Psoas muscle (tissue), 8 donors: ENCODE data around the gene CAMK2B. TPM values are rescaled to one million over a fixed set of nuclear protein-coding genes. Genes with fewer than 3 reads are reported as not detected.
A peak's percentile ranks its signal among the peaks of the same experiment; 100 is the strongest.

Experiments used
- ATAC-seq, 4 donors: fragments of 200-7000 bp; cut with Tn5 transposase; one replicate each; pipeline ENCODE4 v1.9.1; 2020; ENCODE audit warnings: moderate library complexity in 3 of 4, mild to moderate bottlenecking in 2 of 4
- DNase-seq, 2 donors: peaks; one replicate each; pipeline ENCODE4 v3.0.0-alpha.2; 2020
- H3K27ac ChIP-seq: fragments of 200-600 bp; one replicate; pipeline ENCODE4 v1.8.0; 2022
- H3K27me3 ChIP-seq, 3 donors: fragments of 200-600 bp in 1 of 3; one replicate each; pipeline versions ENCODE4 v1.6.1 to v1.8.0; 2013 to 2022; ENCODE audit warnings: low read length in 2 of 3, mild to moderate bottlenecking in 2 of 3, moderate library complexity in 1 of 3; ENCODE audit not compliant: insufficient read depth in 3 of 3
- H3K36me3 ChIP-seq, 2 donors: fragments of 200-600 bp in 1 of 2; one replicate each; pipeline versions ENCODE4 v1.6.1 to v1.8.0; 2013 to 2022; ENCODE audit warnings: low read depth in 1 of 2, mild to moderate bottlenecking in 1 of 2, moderate library complexity in 1 of 2; ENCODE audit not compliant: insufficient read depth in 1 of 2
- H3K4me1 ChIP-seq: fragments of 200-600 bp; one replicate; pipeline ENCODE4 v1.8.0; 2022
- H3K4me3 ChIP-seq: fragments of 200-600 bp; one replicate; pipeline ENCODE4 v1.8.0; 2022; ENCODE audit warnings: mild to moderate bottlenecking
- H3K9me3 ChIP-seq: fragments of 200-600 bp; one replicate; pipeline ENCODE4 v1.8.0; 2022
- WGBS, 3 donors: extraction: QIAGEN DNeasy Blood & Tissue Kit; methylation state at CpG; one replicate each; pipeline versions ENCODE4 v1.1.6 to v1.1.7; 2013; 5-methylcytosine and 5-hydroxymethylcytosine counted together
- intact Hi-C, 2 donors: fragments of 100-400 bp; cut with DNase I; formaldehyde crosslinking; loops; one replicate each; pipeline versions ENCODE4 v1.11.0 to v1.14.2; 2022
- polyA plus RNA-seq, 3 donors: library from polyadenylated mRNA; stranded (reverse); fragments of 200-250 nt; gene quantifications; one replicate each; pipeline ENCODE4 v1.2.3, GENCODE V29; 2013
- total RNA-seq, 4 donors: library from RNA; stranded (reverse); fragmentation: NEBNext Ultra II Directional in 2 of 4; extraction: Animal tissue kit (Norgen Biotek cat#: 25700) in 2 of 4; gene quantifications; one replicate each; pipeline versions ENCODE4 v1.2.1 to v1.2.4, GENCODE V29; 2021 to 2023
- TF ChIP-seq, protein P1 (sequence below): fragments of 200-600 bp; IDR thresholded peaks from one replicate; pipeline ENCODE4 v1.8.0; 2022; ENCODE audit warnings: antibody characterized with exemption
- donor health status: healthy with polysubstance abuse.
- donor health status: DM: no; HTN: no; CAD: no; lungs with moderate emphysema.
- donor health status: Bipolar disorder and iron deficiency.
- donor health status: healthy.
- donor health status: DM: yes; HTN: yes; CAD: no.
- donor health status: DM: no; HTN: no; CAD: no.
- donor health status: DM: no; HTN: no; CAD: no.
- donor health status: DM: yes; HTN: yes; CAD: no.

CAMK2B gene
- total and polyA plus RNA-seq, 7 donors = 14.5 to 81.4 (median 50.0) TPM

DNA sequence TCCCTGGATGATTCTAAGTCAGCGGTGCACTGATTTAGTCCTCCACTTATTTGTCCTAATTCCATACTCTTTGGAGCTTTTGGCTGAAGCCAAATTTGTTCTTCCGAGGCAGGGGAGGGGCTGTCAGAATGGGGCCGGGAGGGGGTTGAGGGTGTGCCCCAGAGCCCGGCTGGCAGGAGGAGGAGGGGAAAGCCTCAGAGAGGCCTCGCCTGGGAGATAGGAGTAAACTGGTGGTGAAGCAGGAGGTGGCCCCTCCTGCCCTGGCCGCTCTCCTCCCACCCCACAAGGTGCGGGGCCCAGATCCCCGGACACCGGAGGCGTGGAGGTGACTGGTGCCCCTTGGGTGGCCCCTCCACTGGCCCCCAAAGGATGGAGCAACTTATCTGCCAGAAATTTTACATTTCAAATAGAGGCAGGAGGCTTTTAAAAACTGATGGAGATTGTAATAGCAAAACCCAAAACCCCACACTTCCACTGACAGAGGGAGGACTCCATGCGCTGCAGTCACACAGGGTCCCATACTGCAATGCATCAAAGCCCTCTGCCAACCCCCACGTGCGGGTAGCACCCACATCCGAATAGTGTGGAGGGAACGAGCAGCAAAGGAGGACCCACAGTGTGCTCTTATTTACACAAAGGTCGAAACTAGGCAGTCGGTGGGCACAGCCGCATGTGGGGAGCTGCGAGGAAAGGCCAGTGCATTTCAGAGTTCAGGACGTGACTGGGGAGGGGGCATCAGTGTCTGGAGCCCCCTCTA lies 61.9 kb downstream of the CAMK2B start:
- H3K27me3 ChIP-seq = no peaks in the 10 kb centered on the region
- H3K4me3 ChIP-seq = no peak overlapping the region
- H3K4me1 ChIP-seq = peaks cover 80% of the 10 kb centered on the region
- DNase-seq (no peak), ATAC-seq (no peak)
- peaks cover 0 to 4% of the 10 kb centered on the region in 2 donors for H3K36me3 ChIP-seq
- WGBS, 3 donors = 81 to 83% (median 81%) methylated on average over 20 of the region's 20 CpGs
- TF ChIP-seq, protein P1, sequence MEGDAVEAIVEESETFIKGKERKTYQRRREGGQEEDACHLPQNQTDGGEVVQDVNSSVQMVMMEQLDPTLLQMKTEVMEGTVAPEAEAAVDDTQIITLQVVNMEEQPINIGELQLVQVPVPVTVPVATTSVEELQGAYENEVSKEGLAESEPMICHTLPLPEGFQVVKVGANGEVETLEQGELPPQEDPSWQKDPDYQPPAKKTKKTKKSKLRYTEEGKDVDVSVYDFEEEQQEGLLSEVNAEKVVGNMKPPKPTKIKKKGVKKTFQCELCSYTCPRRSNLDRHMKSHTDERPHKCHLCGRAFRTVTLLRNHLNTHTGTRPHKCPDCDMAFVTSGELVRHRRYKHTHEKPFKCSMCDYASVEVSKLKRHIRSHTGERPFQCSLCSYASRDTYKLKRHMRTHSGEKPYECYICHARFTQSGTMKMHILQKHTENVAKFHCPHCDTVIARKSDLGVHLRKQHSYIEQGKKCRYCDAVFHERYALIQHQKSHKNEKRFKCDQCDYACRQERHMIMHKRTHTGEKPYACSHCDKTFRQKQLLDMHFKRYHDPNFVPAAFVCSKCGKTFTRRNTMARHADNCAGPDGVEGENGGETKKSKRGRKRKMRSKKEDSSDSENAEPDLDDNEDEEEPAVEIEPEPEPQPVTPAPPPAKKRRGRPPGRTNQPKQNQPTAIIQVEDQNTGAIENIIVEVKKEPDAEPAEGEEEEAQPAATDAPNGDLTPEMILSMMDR = no peak
- H3K27ac ChIP-seq = no peak overlapping the region
- intact Hi-C loops = no loop called here
- H3K9me3 ChIP-seq = no peaks in the 10 kb centered on the region

DNA sequence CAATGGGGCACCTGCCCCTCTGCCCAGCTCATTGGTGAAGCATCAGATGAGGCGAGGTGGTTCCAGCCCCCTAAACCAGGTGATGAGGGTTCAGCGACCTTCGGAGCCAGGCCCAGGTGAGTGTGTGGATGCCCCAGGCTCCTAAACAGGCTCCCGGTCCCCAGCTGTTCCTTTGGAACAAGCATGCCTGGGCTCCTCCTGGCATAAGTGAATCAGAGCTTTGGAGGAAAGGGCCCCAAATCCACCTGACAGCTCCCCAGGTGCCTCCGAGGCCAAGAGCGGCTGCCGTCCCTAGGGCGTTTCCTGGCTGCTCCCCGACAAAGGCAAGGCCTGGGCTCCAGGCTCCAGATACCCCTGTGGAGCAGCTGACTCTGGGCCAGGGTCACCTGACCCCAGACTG lies 63.4 kb downstream of the CAMK2B start:
- H3K9me3 ChIP-seq = no peaks in the 10 kb centered on the region
- peaks cover 86% of the 10 kb centered on the region for H3K4me1 ChIP-seq
- H3K4me3 ChIP-seq = no peak overlapping the region
- DNase-seq (no peak), ATAC-seq (no peak)
- intact Hi-C loops = no loop called here
- no peak overlapping the region for H3K27ac ChIP-seq
- no peaks in the 10 kb centered on the region for H3K27me3 ChIP-seq
- WGBS, 3 donors = 77 to 90% (median 79%) methylated on average over 9 of the region's 9 CpGs
- TF ChIP-seq, protein P1 = no peak
- H3K36me3 ChIP-seq = peaks cover 0 to 4% of the 10 kb centered on the region in 2 donors

DNA sequence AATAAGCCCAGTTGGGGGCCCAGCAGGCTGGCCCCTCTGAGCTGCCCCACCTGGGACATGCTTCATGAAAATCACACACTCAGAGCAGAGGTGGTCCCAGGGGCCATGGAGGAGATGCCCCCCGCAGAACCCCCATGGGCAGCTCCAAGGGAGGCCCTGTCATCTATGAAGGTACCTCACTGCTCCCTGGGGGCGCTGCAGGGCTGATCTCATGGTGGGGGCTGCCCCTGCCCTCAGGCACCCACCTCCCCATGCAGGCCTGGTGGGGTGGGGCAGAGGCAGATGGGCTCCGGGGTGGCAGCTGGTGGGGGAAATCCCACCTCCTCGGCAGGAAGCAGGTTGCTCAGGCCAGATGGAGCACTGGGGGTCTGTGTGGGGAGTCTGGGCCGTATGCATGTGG lies 64.2 kb downstream of the CAMK2B start:
- H3K4me1 ChIP-seq = peaks cover 88% of the 10 kb centered on the region

DNA sequence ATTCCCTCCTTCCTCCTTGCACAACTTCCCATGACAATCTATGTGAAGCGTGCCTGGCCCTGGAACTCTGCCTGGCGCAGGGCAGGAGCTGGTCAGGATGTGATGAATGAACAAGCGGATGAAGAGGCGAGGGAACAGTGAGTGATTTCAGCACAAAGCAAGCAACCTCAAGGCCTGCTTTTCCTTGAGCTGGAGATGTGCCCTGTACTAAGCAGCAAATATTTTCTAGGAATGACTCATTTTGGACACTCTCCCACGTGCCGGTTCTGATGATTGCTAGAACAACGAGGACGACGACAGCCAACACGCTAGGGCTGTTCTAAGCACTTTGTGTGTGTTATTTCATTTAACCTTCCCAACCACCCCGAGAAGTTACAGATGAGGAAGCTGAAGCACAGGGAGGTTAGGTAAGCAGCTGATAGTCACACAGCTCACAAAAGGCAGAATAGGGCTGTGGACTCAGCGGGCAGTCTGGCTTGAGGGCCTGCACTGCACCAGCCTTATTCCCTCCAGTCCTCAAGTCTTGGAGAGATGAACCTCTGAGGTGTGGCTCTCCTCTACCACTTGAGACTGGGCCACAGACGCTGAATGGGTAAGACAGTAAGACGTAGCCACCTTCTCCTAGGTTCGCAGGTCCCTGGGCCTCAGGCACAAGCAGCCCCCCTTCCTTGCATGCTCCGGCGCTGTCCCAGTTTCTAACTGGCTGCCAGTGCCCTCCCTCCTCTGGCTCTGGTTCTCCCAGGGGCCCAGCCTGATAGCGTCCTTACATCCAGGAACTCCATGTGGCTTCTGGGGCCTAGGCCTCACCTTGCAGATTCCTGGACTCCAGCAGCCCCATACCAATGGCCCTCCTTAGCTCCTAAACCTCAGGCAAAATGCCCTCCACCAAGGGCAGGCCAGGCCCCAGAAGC lies 65.6 kb downstream of the CAMK2B start:
- H3K9me3 ChIP-seq = no peaks in the 10 kb centered on the region
- H3K36me3 ChIP-seq = peaks cover 0 to 4% of the 10 kb centered on the region in 2 donors
- H3K4me1 ChIP-seq = peaks cover 85% of the 10 kb centered on the region
- peak in 3 of 4 donors; percentile 30 to 47 (median 36) for ATAC-seq
- peak; percentile 78 to 83 for DNase-seq
- 51 to 63% (median 51%) methylated on average over 18 of the region's 18 CpGs for WGBS, 3 donors
- H3K27ac ChIP-seq = peak overlapping the region; percentile 94
- intact Hi-C loops = loop anchor here (5.0 kb wide), 2 partner anchors 62 to 217 kb away; no protein-coding TSS in a partner anchor
- no peak overlapping the region for H3K4me3 ChIP-seq
- TF ChIP-seq, protein P1 = no peak
- H3K27me3 ChIP-seq = no peaks in the 10 kb centered on the region

More for the DNA sequence above, 64.2 kb downstream of the CAMK2B start:
- DNase-seq = no peak
- H3K27ac ChIP-seq = peak overlapping the region; percentile 94
- peaks cover 0 to 4% of the 10 kb centered on the region in 2 donors for H3K36me3 ChIP-seq
- TF ChIP-seq, protein P1 = no peak
- intact Hi-C loops = no loop called here
- 81 to 84% (median 81%) methylated on average over 5 of the region's 5 CpGs for WGBS, 3 donors
- no peaks in the 10 kb centered on the region for H3K9me3 ChIP-seq
- H3K27me3 ChIP-seq = no peaks in the 10 kb centered on the region
- no peak overlapping the region for H3K4me3 ChIP-seq
- ATAC-seq = no peak
